ENCODE measurements around the gene CCNY. TPM values are rescaled to one million over a fixed set of nuclear protein-coding genes. Genes with fewer than 3 reads are reported as not detected.

The CCNY gene
- total RNA-seq, 1 experiment from 2014 or later: 59.1 TPM

DNA sequence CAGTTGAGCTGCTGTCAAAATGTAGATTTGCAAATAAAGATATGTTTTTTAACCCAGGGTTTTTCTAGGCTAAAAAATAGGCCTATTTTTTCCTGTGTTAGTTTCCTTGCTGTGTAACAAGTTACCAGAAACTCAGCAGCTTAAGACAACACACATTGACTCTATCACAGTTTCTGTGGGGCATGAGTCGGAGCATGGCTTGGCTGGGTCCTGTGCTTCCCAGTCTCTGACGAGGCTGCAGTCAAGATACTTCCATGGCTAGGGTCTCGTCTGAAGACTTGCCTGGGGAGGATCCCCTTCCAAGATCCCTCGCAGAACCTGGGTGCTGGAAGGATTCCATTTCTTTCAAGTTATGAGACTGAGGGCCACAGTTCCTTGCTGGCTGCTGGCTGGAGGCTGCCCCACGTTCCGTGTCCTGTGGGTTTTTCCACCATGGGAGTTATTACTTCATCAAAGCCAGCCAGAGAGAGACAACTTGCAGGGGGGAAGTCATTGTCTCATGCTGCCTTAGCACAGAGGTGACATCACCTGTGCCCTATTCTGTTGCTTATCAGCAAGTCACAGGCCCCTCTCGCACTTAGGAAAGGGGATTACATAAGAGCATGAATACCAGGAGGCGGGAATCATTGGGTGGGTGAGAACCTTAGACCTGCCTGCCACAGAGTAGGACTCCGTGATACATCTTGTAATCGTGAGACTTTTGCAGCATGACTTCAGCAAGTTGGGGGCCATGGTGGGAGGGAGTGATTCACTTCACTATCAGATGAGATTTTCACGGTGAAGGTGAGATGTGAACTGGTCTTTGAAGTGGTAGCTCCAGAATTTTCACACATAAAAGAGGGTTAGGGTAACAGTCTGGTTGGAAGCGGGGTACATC, 77.9 kb downstream of the CCNY start:
- no peak overlapping the region for H3K27ac Mint-ChIP-seq (ENCODE audit: unreplicated experiment)
- no peaks in the 10 kb centered on the region for H3K27me3 Mint-ChIP-seq (ENCODE audit: unreplicated experiment)
- no peak for DNase-seq
- intact Hi-C loops (cut with micrococcal nuclease; ENCODE audit: unreplicated experiment): no loop called here
- H3K4me3 Mint-ChIP-seq (ENCODE audit: low read depth, unreplicated experiment): no peak overlapping the region
- H3K9me3 Mint-ChIP-seq (ENCODE audit: low read depth, unreplicated experiment): no peaks in the 10 kb centered on the region
- TF ChIP-seq CTCF (IDR thresholded peaks at IDR 0.05; ENCODE audit: unreplicated experiment): no peak
- no peaks in the 10 kb centered on the region for H3K4me1 Mint-ChIP-seq (ENCODE audit: low read depth, unreplicated experiment)
- CTCF ChIA-PET: no interaction called here
- H3K36me3 Mint-ChIP-seq (ENCODE audit: insufficient read depth, unreplicated experiment): no peaks in the 10 kb centered on the region
- BruUV-seq (replicated peaks): no TSS peak

DNA sequence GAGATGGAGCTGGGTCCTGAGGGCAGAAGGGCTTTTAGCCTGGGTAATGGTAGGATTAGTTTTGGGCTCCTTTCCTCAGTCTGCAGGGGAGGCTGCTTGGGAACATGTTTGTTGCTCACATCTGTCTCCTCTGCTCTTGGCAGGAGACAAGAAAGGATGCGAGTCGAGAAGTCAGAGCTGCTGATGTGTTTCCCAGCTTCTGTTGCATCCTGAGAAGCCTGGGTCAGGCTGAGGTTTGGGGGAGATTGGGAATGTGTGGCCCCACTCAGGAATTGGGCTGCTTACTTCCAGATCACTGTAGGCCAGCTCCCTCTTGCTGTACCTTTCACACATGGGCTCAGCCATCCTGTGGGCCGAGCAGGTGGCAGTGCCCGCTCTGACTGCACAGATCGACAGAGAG, 79.2 kb downstream of the CCNY start:
- no peak overlapping the region for H3K27ac Mint-ChIP-seq (ENCODE audit: unreplicated experiment)
- TF ChIP-seq CTCF (IDR thresholded peaks at IDR 0.05; ENCODE audit: unreplicated experiment): no peak
- H3K36me3 Mint-ChIP-seq (ENCODE audit: insufficient read depth, unreplicated experiment): no peaks in the 10 kb centered on the region
- CTCF ChIA-PET: no interaction called here
- DNase-seq: no peak
- H3K4me3 Mint-ChIP-seq (ENCODE audit: low read depth, unreplicated experiment): no peak overlapping the region
- H3K9me3 Mint-ChIP-seq (ENCODE audit: low read depth, unreplicated experiment): no peaks in the 10 kb centered on the region
- no TSS peak for BruUV-seq (replicated peaks)
- intact Hi-C loops (cut with micrococcal nuclease; ENCODE audit: unreplicated experiment): no loop called here
- H3K27me3 Mint-ChIP-seq (ENCODE audit: unreplicated experiment): no peaks in the 10 kb centered on the region
- H3K4me1 Mint-ChIP-seq (ENCODE audit: low read depth, unreplicated experiment): no peaks in the 10 kb centered on the region

- intact Hi-C loops (cut with micrococcal nuclease; ENCODE audit: unreplicated experiment): no loop called here
- no TSS peak for BruUV-seq (replicated peaks)
- Mint-ChIP-seq H3K4me3 (ENCODE audit: low read depth, unreplicated experiment) (no peak overlapping the region), H3K27ac (ENCODE audit: unreplicated experiment) (no peak overlapping the region), H3K4me1 (ENCODE audit: low read depth, unreplicated experiment) (peaks cover 12% of the 10 kb centered on the region), H3K36me3 (ENCODE audit: insufficient read depth, unreplicated experiment) (no peaks in the 10 kb centered on the region), H3K9me3 (ENCODE audit: low read depth, unreplicated experiment) (no peaks in the 10 kb centered on the region), H3K27me3 (ENCODE audit: unreplicated experiment) (no peaks in the 10 kb centered on the region)
- CTCF ChIA-PET: interaction anchor here (0.7 kb wide), 1 partner anchor 63 kb away, joined by 3 read pairs; no protein-coding TSS in a partner anchor
- no peak for TF ChIP-seq CTCF (IDR thresholded peaks at IDR 0.05; ENCODE audit: unreplicated experiment)
- DNase-seq: no peak
Measured at GRCh38 chr10:35416619-35417312, 80.5 kb downstream of the CCNY start.

GRCh38 chr10:35417313-35417625, 81.0 kb downstream of the CCNY start:
- CTCF ChIA-PET: interaction anchor here (0.7 kb wide), 1 partner anchor 64 kb away, joined by 3 read pairs; no protein-coding TSS in a partner anchor

More at GRCh38 chr10:35417313-35417625, 81.0 kb downstream of the CCNY start:
- peaks cover 17% of the 10 kb centered on the region for H3K4me1 Mint-ChIP-seq (ENCODE audit: low read depth, unreplicated experiment)
- no peaks in the 10 kb centered on the region for H3K9me3 Mint-ChIP-seq (ENCODE audit: low read depth, unreplicated experiment)
- H3K27ac Mint-ChIP-seq (ENCODE audit: unreplicated experiment): no peak overlapping the region
- BruUV-seq (replicated peaks): no TSS peak
- no peaks in the 10 kb centered on the region for H3K36me3 Mint-ChIP-seq (ENCODE audit: insufficient read depth, unreplicated experiment)
- DNase-seq: no peak
- intact Hi-C loops (cut with micrococcal nuclease; ENCODE audit: unreplicated experiment): no loop called here
- TF ChIP-seq CTCF (IDR thresholded peaks at IDR 0.05; ENCODE audit: unreplicated experiment): no peak
- H3K27me3 Mint-ChIP-seq (ENCODE audit: unreplicated experiment): no peaks in the 10 kb centered on the region
- no peak overlapping the region for H3K4me3 Mint-ChIP-seq (ENCODE audit: low read depth, unreplicated experiment)

Data from Calu3 (cell line).